Bronchial epithelial cell (primary cell): Measurements from ENCODE around the gene OS9. TPM values are rescaled to one million over a fixed set of nuclear protein-coding genes. Genes with fewer than 3 reads are reported as not detected.
A peak's percentile ranks its signal among the peaks of the same experiment; 100 is the strongest.
"Not testable (repeated sequence)": the region's sequence is repeated elsewhere in the genome, so short reads cannot be mapped to it uniquely, and the experiment has no call there.

Source experiments
- DNase-seq: peaks from one replicate; pipeline ENCODE4 v3.0.0-alpha.2; 2010; ENCODE audit warnings: low read depth
- FAIRE-seq: peaks from 2 replicates; lab custom pipeline; 2011; peaks lifted over from hg19 to GRCh38; lab: Jason Lieb, UNC
- H3K27me3 ChIP-seq: 2 replicates; pipeline ENCODE4 v1.5.1; 2011; ENCODE audit warnings: low read length; ENCODE audit not compliant: control insufficient read depth, insufficient read depth
- H3K36me3 ChIP-seq: 2 replicates; pipeline ENCODE4 v1.5.1; 2011; ENCODE audit warnings: low read length; ENCODE audit not compliant: control insufficient read depth, insufficient read depth
- H3K4me3 ChIP-seq: 2 replicates; pipeline ENCODE4 v1.5.1; 2011; ENCODE audit warnings: mild to moderate bottlenecking, low read depth, low read length, control low read depth
- CTCF ChIP-seq: IDR thresholded peaks from 2 replicates; pipeline ENCODE4 v1.5.1; 2011; ENCODE audit warnings: mild to moderate bottlenecking, moderate library complexity, low read length, control low read depth, inconsistent platforms; ENCODE audit not compliant: insufficient read depth, severe bottlenecking
- total RNA-seq: library from RNA; depleted of rRNA; stranded (reverse); fragments of >200 nt; gene quantifications from 2 replicates; pipeline ENCODE4 v1.2.1, GENCODE V29; 2014

The OS9 gene
- 182 and 405 TPM in 2 replicates for total RNA-seq

- DNase-seq: peak; percentile 100
- peak; percentile 59 for TF ChIP-seq CTCF
- H3K4me3 ChIP-seq: peak within 1 kb of the TSS; percentile 71
- FAIRE-seq: peak; percentile 93
- peaks cover 10% of the 10 kb centered on the region for H3K36me3 ChIP-seq
- H3K27me3 ChIP-seq: no peaks in the 10 kb centered on the region
These were observed at the start of gene OS9 for GRCh38 chr12:57693659-57694458. Gene OS9, plus strand, starts transcription at chr12:57694132. Its CDS starts 30 bp downstream, at chr12:57694162.

- H3K27me3 ChIP-seq, H3K36me3 ChIP-seq, H3K4me3 ChIP-seq, FAIRE-seq, DNase-seq: not testable (repeated sequence)
These were observed 47.8 kb upstream of the OS9 start for GRCh38 chr12:57645990-57646658.

GRCh38 chr12:57646659-57647049, 47.3 kb upstream of the OS9 start:
- DNase-seq, H3K4me3 ChIP-seq, H3K27me3 ChIP-seq, H3K36me3 ChIP-seq, FAIRE-seq: not testable (repeated sequence)

- Histone ChIP-seq H3K27me3 (no peaks in the 10 kb centered on the region), H3K36me3 (no peaks in the 10 kb centered on the region), H3K4me3 (no peak overlapping the region)
- no peak for TF ChIP-seq CTCF
- DNase-seq (no peak), FAIRE-seq (no peak)
These were observed 39.9 kb upstream of the OS9 start for GRCh38 chr12:57654042-57654441.

- Histone ChIP-seq H3K36me3 (no peaks in the 10 kb centered on the region), H3K27me3 (no peaks in the 10 kb centered on the region), H3K4me3 (no peak overlapping the region)
- DNase-seq: no peak
- TF ChIP-seq CTCF: no peak
- FAIRE-seq: no peak
These were observed 38.2 kb upstream of the OS9 start for GRCh38 chr12:57655541-57656240.

- DNase-seq, H3K36me3 ChIP-seq, H3K4me3 ChIP-seq, H3K27me3 ChIP-seq, FAIRE-seq: not testable (repeated sequence)
These were observed 37.5 kb upstream of the OS9 start for GRCh38 chr12:57656408-57656807.

- H3K27me3 ChIP-seq: no peaks in the 10 kb centered on the region
- no peaks in the 10 kb centered on the region for H3K36me3 ChIP-seq
- TF ChIP-seq CTCF: no peak
- no peak overlapping the region for H3K4me3 ChIP-seq
- DNase-seq (peak; percentile 67), FAIRE-seq (peak; percentile 23)
These were observed 36.2 kb upstream of the OS9 start for GRCh38 chr12:57657744-57658143.
